Measurements from ENCODE around the gene CDH23. TPM values are rescaled to one million over a fixed set of nuclear protein-coding genes. Genes with fewer than 3 reads are reported as not detected.

Gene CDH23
- 1.8 to 3.0 TPM (median 2.7 TPM) in 5 replicates for total RNA-seq (2022; extraction: Qiagen RNA extraction)

DNA sequence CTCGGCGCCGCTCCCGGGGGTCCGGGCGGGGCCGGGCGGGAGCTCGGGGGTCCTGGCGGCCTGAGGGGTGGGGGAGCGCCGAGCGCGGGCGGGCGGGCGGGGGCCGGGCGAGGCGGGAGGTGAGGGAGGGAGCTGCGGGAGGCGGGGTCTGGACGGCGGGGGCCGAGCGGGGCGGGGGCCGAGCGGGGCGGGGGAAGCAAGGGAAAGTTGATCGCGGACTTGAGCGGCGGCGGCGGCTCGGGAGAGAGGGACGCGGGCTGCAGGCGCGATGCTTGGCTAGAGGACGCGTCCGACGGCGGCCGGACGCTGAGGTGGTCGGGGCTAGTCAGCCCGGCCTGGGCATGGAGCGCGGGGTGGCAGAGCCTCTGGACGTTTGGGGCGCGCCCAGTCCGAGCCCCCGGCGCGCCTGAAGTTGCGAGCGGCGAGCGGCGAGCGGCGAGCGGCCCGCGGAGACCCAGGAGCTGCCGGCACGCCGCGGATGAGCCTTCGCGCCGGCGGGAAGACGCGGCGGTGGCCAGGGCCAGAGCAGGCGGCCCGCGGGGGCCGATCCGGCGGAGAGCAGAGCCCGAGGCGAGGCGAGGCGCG, at the start of gene CDH23:
TSS of gene CDH23 (plus strand) at position 210 of the 585 bp plus-strand sequence. CDS start 42,912 bp downstream, outside the sequence.

DNA sequence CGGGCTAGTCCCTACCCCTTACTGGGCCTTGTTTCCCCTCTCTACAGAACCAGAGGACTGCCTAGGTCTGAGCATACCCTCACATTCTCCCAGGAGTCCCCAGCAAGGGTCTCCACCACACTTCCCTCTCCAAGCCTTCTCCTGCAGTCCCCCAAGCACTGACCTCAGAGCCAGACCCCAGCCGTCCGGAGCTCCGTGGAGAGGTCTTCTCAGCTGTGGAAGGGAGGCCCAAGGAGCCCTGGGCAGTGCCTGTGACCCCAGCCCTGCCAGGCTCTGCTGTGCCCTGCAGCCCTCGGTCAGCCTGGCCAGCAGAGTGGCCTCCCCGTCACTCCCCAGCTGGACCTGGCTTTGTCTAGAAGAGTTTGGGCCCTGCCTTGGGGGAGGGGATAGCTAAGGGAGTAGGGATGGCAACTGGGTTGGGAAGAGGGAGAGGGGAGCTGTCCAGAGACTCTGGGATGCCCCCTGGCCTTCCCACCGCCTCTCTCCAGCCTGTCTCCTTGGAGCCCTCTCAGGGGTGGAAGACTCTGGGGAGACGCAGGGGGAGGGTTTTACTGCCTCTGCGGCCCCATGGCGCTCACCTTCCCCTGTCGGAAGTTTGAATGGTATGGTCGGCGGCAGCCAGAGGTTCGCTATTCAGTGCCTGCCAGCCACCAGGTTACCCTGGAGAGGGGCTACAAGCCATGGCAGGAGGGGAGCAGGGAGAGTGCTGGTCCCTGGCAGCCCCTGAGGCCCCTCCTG, 322.9 kb downstream of the CDH23 start, which contains the start of gene C10orf105:
TSS of gene C10orf105 (minus strand) at position 315 of the 738 bp plus-strand sequence. CDS start 3,441 bp downstream, outside the sequence.

DNA sequence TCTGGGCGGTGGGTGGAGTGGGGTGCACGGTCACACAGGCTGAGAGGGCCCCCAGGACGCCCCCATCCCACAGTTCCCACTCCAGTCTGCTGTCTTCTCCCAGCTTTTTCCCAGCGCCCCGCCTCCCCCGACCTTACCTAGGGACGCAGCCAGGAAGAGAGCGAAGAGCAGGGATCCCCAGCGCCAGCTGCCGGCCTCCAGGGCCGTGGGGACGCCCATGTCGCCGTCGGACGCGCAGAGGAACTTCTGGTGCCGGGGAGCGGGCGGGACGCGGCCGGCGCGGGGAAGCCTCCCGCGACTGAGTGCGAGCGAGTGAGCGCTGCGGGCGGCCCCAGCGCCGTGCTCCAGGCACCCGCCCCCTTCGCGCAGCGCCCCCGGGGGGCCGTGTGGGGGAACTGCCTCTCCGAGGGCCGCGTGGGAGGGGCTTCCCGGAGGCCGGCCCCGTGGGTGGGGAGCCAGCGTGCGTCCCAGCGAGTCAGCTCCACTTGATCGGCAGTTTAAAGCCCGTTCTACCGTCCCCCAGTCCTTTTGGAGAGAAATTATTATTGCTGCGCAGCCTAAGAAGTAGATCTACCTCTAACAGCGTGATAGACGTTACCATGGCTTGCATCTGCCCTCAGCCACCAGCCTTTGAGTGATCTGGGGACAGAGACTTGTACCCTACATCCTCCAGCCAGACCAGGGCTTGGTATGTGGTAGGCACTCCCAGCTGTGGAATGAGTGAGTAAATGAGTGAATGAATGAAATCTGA, 376.7 kb downstream of the CDH23 start, which contains the start of gene VSIR:
TSS of gene VSIR (minus strand) at position 300 of the 751 bp plus-strand sequence. CDS start at position 219, 81 bp downstream.

DNA sequence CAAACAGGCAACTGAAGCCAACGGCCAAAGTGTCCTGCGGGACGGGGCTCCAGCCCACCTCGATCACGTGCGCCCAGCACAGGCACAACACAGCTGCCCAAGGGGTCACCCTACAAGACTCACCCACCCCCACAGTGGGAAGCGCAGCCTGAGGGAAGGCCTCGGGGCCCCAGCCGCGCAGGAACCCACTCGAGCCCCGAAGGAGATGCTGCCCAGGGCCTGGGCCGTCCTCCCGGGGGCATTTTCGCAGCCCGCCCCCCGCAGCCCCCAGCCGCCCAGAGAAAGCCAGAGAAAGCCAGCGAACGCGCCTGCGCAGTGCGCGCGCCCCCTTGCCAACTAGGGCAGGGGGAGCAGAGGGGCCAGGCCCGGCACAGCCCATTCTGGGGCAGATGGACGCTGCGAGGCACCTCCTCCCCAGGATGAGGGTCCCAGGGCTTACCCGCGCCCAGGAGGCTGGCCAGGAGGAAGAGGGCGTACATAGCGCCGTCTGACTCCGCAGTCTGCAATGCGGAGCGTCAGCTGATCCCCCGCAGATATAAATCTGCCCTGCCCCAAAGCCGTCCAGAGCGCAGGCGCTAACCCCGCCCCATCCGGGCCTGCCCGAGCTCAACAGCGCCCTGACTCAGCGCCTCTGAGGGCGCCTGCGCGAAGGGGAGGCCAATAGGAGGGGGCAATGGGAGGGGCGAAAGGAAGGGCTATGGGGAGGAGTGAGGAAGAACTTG, 454.2 kb downstream of the CDH23 start, which contains the start of gene PSAP:
TSS of gene PSAP (minus strand) at position 509 of the 722 bp plus-strand sequence. CDS start at position 479, 30 bp downstream.

Other genes with a start within 250 kb of the CDH23 start
- 3.1 to 4.8 TPM (median 3.8 TPM) in 5 replicates for gene UNC5B, start 184.3 kb upstream of the CDH23 start, total RNA-seq (2022; extraction: Qiagen RNA extraction)
- gene SLC29A3, start 77.7 kb upstream of the CDH23 start, total RNA-seq (2022; extraction: Qiagen RNA extraction): 26.8 to 31.4 TPM (median 28.0 TPM) in 5 replicates